DMS53 treated with DMSO at 0.1 percent for 48 hours (cell line): ENCODE measurements around the gene NLGN4Y.

ENCODE experiments used
- DNase-seq: peaks from one replicate; lab custom pipeline; 2025; ENCODE audit not compliant: unreplicated experiment; lab: John Stamatoyannopoulos, UW

NLGN4Y gene

GRCh38 chrY:14524272-14525231 is at the start of gene NLGN4Y:
Gene NLGN4Y (plus strand): TSS chrY:14524529. CDS start chrY:14622120, 97,591 bp downstream.
- no peak for DNase-seq

GRCh38 chrY:14485935-14486334 is 38.4 kb upstream of the NLGN4Y start:
- DNase-seq: no peak

GRCh38 chrY:14490226-14490625 is 34.1 kb upstream of the NLGN4Y start:
- no peak for DNase-seq

GRCh38 chrY:14498071-14498470 is 26.3 kb upstream of the NLGN4Y start:
- no peak for DNase-seq

- no peak for DNase-seq
Measured at GRCh38 chrY:14504592-14504991, 19.7 kb upstream of the NLGN4Y start.

- no peak for DNase-seq
Measured at GRCh38 chrY:14522379-14522950, 1.9 kb upstream of the NLGN4Y start.

- DNase-seq: no peak
Measured at GRCh38 chrY:14523491-14524271, 648 bp upstream of the NLGN4Y start.

GRCh38 chrY:14525315-14525714 is 986 bp downstream of the NLGN4Y start:
- DNase-seq: no peak

GRCh38 chrY:14528361-14528760 is 4.0 kb downstream of the NLGN4Y start:
- no peak for DNase-seq

- no peak for DNase-seq
Measured at GRCh38 chrY:14536703-14537102, 12.4 kb downstream of the NLGN4Y start.

GRCh38 chrY:14543506-14543905 is 19.2 kb downstream of the NLGN4Y start:
- no peak for DNase-seq

GRCh38 chrY:14581294-14581693 is 57.0 kb downstream of the NLGN4Y start:
- DNase-seq: no peak

GRCh38 chrY:14586725-14587124 is 62.4 kb downstream of the NLGN4Y start:
- DNase-seq: no peak

- DNase-seq: no peak
Measured at GRCh38 chrY:14601372-14601771, 77.0 kb downstream of the NLGN4Y start.

- no peak for DNase-seq
Measured at GRCh38 chrY:14617625-14618024, 93.3 kb downstream of the NLGN4Y start.

GRCh38 chrY:14618513-14618912 is 94.2 kb downstream of the NLGN4Y start:
- DNase-seq: no peak

GRCh38 chrY:14628208-14628607 is 103.9 kb downstream of the NLGN4Y start:
- DNase-seq: no peak

- DNase-seq: no peak
Measured at GRCh38 chrY:14631676-14632075, 107.3 kb downstream of the NLGN4Y start.

GRCh38 chrY:14633718-14634117 is 109.4 kb downstream of the NLGN4Y start:
- DNase-seq: no peak

GRCh38 chrY:14634954-14635353 is 110.6 kb downstream of the NLGN4Y start:
- no peak for DNase-seq

- no peak for DNase-seq
Measured at GRCh38 chrY:14637551-14637950, 113.2 kb downstream of the NLGN4Y start.

GRCh38 chrY:14641853-14642252 is 117.5 kb downstream of the NLGN4Y start:
- DNase-seq: no peak
